NT2/D1 (cell line): ENCODE results near the gene CDCA4.

Experiments
- SUZ12 ChIP-seq: IDR thresholded peaks from 2 replicates; pipeline ENCODE4 v1.6.1; 2011; ENCODE audit not compliant: insufficient read length, insufficient read depth; ENCODE audit errors: extremely low read depth
- YY1 ChIP-seq: IDR thresholded peaks from 2 replicates; pipeline ENCODE4 v1.6.1; 2011; ENCODE audit not compliant: insufficient read length, insufficient read depth
- ZNF274 ChIP-seq: IDR thresholded peaks from 2 replicates; pipeline ENCODE4 v1.6.1; 2011; ENCODE audit warnings: mild to moderate bottlenecking, low read depth, low read length

DNA sequence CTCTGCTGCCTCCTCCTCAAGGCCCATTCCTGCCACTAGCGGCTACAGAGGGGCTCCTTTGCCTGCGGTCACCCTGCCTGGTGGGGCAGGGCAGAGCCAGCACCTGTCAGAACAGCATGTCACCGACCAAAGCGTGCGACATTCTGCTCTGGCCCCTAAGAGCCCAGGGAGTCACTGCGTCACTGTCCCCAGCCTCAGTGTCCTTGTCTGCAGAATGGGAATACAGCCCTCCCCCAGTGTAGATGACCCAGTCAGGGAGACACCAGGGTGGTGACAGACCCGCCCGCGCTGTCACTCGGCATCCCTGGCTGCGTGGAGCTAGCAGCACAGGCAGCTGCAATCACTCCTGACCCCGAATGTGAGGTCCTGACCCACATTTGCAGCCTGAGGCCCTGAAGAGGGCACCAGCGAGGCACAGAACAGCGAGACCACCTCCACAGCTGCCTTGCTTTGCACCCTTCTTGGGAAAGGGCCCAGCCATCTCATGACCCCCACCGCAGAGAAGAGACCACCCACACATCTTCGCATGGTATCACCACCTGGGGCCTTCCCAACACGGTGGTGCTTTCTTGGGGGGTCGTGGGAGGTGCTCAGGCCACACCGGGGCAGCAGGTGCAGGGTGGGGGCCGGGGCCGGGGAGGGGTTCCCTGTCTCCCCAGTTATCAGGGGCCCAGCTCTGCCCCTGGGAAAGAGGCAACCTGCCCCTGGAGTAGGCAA is 45.2 kb downstream of the CDCA4 start:
- no peak for TF ChIP-seq ZNF274
- no peak for TF ChIP-seq YY1
- TF ChIP-seq SUZ12 = no peak
